Measurements from ENCODE around the gene MED6.

DNA sequence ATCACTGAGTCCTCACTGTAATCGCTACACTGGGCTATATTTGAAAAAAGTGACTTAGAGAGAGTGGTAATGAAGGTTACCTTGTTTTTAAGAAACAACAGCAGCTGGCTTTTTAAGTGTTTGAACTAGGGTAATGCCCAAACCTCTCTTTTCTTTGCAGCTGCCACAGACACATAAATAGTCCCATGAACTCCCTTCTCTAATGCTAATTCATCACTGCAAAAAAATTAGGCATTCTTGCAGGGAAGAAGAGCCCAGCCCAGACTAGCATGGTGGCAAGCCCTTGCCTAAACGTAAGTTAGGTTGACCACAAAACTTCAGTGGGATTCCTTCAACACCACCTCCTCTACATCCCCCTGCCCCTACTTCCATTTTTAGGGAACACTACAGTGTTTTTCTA, 17.9 kb upstream of the MED6 start:
- TF ChIP-seq, protein P1, sequence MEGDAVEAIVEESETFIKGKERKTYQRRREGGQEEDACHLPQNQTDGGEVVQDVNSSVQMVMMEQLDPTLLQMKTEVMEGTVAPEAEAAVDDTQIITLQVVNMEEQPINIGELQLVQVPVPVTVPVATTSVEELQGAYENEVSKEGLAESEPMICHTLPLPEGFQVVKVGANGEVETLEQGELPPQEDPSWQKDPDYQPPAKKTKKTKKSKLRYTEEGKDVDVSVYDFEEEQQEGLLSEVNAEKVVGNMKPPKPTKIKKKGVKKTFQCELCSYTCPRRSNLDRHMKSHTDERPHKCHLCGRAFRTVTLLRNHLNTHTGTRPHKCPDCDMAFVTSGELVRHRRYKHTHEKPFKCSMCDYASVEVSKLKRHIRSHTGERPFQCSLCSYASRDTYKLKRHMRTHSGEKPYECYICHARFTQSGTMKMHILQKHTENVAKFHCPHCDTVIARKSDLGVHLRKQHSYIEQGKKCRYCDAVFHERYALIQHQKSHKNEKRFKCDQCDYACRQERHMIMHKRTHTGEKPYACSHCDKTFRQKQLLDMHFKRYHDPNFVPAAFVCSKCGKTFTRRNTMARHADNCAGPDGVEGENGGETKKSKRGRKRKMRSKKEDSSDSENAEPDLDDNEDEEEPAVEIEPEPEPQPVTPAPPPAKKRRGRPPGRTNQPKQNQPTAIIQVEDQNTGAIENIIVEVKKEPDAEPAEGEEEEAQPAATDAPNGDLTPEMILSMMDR (conservative IDR thresholded peaks at IDR 0.05; ENCODE audit: low read depth in 2 of 2) = no peak
- TF ChIP-seq ZNF114 (CRISPR knock-in tag; IDR thresholded peaks at IDR 0.05) (no peak), EZH2 (IDR thresholded peaks at IDR 0.05; ENCODE audit: low read depth, unreplicated experiment) (no peak), EZH2phosphoT487 (IDR thresholded peaks at IDR 0.05; ENCODE audit: unreplicated experiment) (no peak), POLR2AphosphoS5 (IDR thresholded peaks at IDR 0.05; ENCODE audit: low read depth) (no peak), JUNB (IDR thresholded peaks at IDR 0.05; ENCODE audit: unreplicated experiment) (no peak), ZNF331 (CRISPR knock-in tag; IDR thresholded peaks at IDR 0.05; ENCODE audit: low read depth) (no peak), CREB1 (CRISPR knock-in tag; IDR thresholded peaks at IDR 0.05; ENCODE audit: low read depth) (no peak)
- TF ChIP-seq, protein P2, sequence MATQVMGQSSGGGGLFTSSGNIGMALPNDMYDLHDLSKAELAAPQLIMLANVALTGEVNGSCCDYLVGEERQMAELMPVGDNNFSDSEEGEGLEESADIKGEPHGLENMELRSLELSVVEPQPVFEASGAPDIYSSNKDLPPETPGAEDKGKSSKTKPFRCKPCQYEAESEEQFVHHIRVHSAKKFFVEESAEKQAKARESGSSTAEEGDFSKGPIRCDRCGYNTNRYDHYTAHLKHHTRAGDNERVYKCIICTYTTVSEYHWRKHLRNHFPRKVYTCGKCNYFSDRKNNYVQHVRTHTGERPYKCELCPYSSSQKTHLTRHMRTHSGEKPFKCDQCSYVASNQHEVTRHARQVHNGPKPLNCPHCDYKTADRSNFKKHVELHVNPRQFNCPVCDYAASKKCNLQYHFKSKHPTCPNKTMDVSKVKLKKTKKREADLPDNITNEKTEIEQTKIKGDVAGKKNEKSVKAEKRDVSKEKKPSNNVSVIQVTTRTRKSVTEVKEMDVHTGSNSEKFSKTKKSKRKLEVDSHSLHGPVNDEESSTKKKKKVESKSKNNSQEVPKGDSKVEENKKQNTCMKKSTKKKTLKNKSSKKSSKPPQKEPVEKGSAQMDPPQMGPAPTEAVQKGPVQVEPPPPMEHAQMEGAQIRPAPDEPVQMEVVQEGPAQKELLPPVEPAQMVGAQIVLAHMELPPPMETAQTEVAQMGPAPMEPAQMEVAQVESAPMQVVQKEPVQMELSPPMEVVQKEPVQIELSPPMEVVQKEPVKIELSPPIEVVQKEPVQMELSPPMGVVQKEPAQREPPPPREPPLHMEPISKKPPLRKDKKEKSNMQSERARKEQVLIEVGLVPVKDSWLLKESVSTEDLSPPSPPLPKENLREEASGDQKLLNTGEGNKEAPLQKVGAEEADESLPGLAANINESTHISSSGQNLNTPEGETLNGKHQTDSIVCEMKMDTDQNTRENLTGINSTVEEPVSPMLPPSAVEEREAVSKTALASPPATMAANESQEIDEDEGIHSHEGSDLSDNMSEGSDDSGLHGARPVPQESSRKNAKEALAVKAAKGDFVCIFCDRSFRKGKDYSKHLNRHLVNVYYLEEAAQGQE (IDR thresholded peaks at IDR 0.05; ENCODE audit: unreplicated experiment) = no peak

Data from GM23338 (cell line).